OCI-LY7 (cell line): ENCODE data around the gene IL6ST. TPM values are rescaled to one million over a fixed set of nuclear protein-coding genes. Genes with fewer than 3 reads are reported as not detected.

Experiments
- BruUV-seq: library from RNA; stranded (reverse); fragments of 400-500 nt; replicated peaks from 2 replicates; lab custom pipeline; 2021; lab: Mats Ljungman, UMichigan
- CTCF ChIA-PET: fragments of 300-600 bp; sonication (Branson Sonifier 250); formaldehyde crosslinking; loops from one replicate; lab custom pipeline; 2022; ENCODE audit warnings: antibody characterized with exemption; ENCODE audit not compliant: unreplicated experiment; lab: Charles Lee
- POLR2A ChIA-PET: fragments of 300-600 bp; sonication (Branson Sonifier 250); formaldehyde crosslinking; loops from one replicate; lab custom pipeline; 2022; ENCODE audit warnings: antibody characterized with exemption; lab: Charles Lee
- DNase-seq: peaks from one replicate; pipeline ENCODE4 v3.0.0-alpha.2; 2015; ENCODE audit warnings: low spot score
- H2AFZ ChIP-seq: fragments of 200-600 bp; sonication (generic), shearing (Covaris generic); 2 replicates; pipeline ENCODE4 v1.6.1; 2014; ENCODE audit warnings: mild to moderate bottlenecking, antibody characterized with exemption, low read length, moderate library complexity
- H3K27ac ChIP-seq: fragments of 200-600 bp; sonication (generic); 2 replicates; pipeline ENCODE4 v1.5.1; 2014; ENCODE audit warnings: mixed run types, low read depth, mild to moderate bottlenecking, moderate library complexity, low read length, inconsistent platforms; ENCODE audit not compliant: poor library complexity, severe bottlenecking
- H3K36me3 ChIP-seq: fragments of 200-600 bp; sonication (generic); 2 replicates; pipeline ENCODE4 v1.6.1; 2014; ENCODE audit warnings: mild to moderate bottlenecking, antibody characterized with exemption, low read length, moderate library complexity, mixed read lengths; ENCODE audit not compliant: insufficient read depth
- H3K4me1 ChIP-seq: fragments of 200-600 bp; sonication (generic); 2 replicates; pipeline ENCODE4 v1.5.1; 2014; ENCODE audit warnings: mild to moderate bottlenecking, low read length; ENCODE audit not compliant: insufficient read depth, poor library complexity, severe bottlenecking
- H3K4me2 ChIP-seq: fragments of 200-600 bp; sonication (generic); 2 replicates; pipeline ENCODE4 v1.6.1; 2014; ENCODE audit warnings: mild to moderate bottlenecking, low read length
- H3K4me3 ChIP-seq: fragments of 200-600 bp; sonication (generic); 2 replicates; pipeline ENCODE4 v1.5.1; 2014; ENCODE audit warnings: mild to moderate bottlenecking, low read depth, low read length; ENCODE audit not compliant: poor library complexity, severe bottlenecking
- H3K79me2 ChIP-seq: fragments of 200-600 bp; sonication (generic); 2 replicates; pipeline ENCODE4 v1.6.1; 2016; ENCODE audit warnings: low read depth, mild to moderate bottlenecking, low read length, moderate library complexity, mixed read lengths; ENCODE audit not compliant: insufficient read depth
- H3K9me2 ChIP-seq: fragments of 200-600 bp; sonication (generic); 2 replicates; pipeline ENCODE4 v1.6.1; 2016; ENCODE audit warnings: mild to moderate bottlenecking, low read length, mixed read lengths; ENCODE audit not compliant: insufficient read depth
- H3K9me3 ChIP-seq: fragments of 200-600 bp; sonication (generic); 2 replicates; pipeline ENCODE4 v1.6.1; 2014; ENCODE audit warnings: mild to moderate bottlenecking, mixed run types, low read length, mixed read lengths
- H4K20me1 ChIP-seq: fragments of 200-600 bp; sonication (generic); 2 replicates; pipeline ENCODE4 v1.6.1; 2014; ENCODE audit warnings: mild to moderate bottlenecking, antibody characterized with exemption, low read length, moderate library complexity, mixed read lengths; ENCODE audit not compliant: insufficient read depth
- EZH2phosphoT487 ChIP-seq: fragments of 200-600 bp; sonication (generic); IDR thresholded peaks from 2 replicates; pipeline ENCODE4 v1.6.1; 2018; ENCODE audit warnings: low read depth, borderline replicate concordance, mild to moderate bottlenecking, mixed run types, antibody characterized with exemption, low read length, moderate library complexity, mixed read lengths
- intact Hi-C: fragments of 100-400 bp; cut with micrococcal nuclease; formaldehyde crosslinking; loops from one replicate; pipeline ENCODE4 v1.10.0; 2022; ENCODE audit not compliant: unreplicated experiment
- total RNA-seq, 2 experiments: library from RNA; depleted of rRNA in 1 of 2; stranded (reverse); fragments of >200 nt in 1 of 2; shearing (Covaris generic) in 1 of 2; gene quantifications; 2 replicates each; pipeline ENCODE4 v1.2.3, GENCODE V29; 2014 to 2022
- TF ChIP-seq, protein P1 (sequence below): fragments of 200-600 bp; sonication (generic); conservative IDR thresholded peaks from 2 replicates; pipeline ENCODE4 v1.5.1; 2014; ENCODE audit warnings: mild to moderate bottlenecking, antibody characterized with exemption, low read length, moderate library complexity, mixed read lengths

The IL6ST gene
- total RNA-seq, 2 experiments from 2014 or later = 5.6 to 13.3 TPM

DNA sequence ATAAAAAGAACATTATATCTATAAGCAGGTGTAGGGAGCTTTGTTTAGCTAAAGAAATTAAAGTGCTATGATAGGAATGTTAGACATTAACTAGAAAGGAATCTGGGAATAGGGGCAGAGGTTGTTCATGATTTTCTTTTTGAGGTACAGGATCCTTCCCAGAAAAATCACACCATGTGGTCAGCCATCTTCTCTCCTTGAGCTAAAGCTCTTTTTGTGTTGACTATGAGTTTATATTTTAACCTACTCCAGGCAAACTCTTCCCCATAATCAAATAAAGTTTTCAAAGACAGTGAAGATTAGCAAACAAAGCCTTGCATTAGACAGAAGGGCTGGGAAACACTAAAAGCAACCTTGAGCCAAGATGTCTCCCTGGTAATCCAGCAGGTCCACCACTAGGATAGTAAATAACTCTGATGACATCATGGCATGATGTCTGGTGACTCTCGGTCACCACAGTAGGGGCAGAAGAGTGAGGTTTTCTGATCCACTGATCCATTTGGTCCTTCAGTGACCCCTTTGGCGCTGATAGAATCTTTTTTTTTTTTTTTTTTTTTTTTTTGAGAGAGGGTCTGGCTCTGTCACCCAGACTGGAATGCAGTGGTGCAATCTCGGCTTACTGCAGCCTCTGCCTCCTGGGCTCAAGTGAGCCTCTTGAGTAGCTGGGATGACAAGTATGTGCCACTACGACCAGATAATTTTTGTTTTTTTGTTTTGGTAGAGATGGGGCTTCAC, 30.6 kb upstream of the IL6ST start:
- TF ChIP-seq, protein P1, sequence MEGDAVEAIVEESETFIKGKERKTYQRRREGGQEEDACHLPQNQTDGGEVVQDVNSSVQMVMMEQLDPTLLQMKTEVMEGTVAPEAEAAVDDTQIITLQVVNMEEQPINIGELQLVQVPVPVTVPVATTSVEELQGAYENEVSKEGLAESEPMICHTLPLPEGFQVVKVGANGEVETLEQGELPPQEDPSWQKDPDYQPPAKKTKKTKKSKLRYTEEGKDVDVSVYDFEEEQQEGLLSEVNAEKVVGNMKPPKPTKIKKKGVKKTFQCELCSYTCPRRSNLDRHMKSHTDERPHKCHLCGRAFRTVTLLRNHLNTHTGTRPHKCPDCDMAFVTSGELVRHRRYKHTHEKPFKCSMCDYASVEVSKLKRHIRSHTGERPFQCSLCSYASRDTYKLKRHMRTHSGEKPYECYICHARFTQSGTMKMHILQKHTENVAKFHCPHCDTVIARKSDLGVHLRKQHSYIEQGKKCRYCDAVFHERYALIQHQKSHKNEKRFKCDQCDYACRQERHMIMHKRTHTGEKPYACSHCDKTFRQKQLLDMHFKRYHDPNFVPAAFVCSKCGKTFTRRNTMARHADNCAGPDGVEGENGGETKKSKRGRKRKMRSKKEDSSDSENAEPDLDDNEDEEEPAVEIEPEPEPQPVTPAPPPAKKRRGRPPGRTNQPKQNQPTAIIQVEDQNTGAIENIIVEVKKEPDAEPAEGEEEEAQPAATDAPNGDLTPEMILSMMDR = no peak
- TF ChIP-seq EZH2phosphoT487 = no peak
- no peaks in the 10 kb centered on the region for H3K9me3 ChIP-seq
- CTCF ChIA-PET = no interaction called here
- no peaks in the 10 kb centered on the region for H3K36me3 ChIP-seq
- no TSS peak for BruUV-seq
- H3K79me2 ChIP-seq = no peaks in the 10 kb centered on the region
- no peaks in the 10 kb centered on the region for H3K9me2 ChIP-seq
- no peaks in the 10 kb centered on the region for H4K20me1 ChIP-seq
- intact Hi-C loops = no loop called here
- no peak overlapping the region for H2AFZ ChIP-seq
- POLR2A ChIA-PET = no interaction called here
- no peak for DNase-seq
- H3K4me2 ChIP-seq = no peak overlapping the region
- H3K27ac ChIP-seq = no peak overlapping the region
- no peak overlapping the region for H3K4me3 ChIP-seq
- no peaks in the 10 kb centered on the region for H3K4me1 ChIP-seq

DNA sequence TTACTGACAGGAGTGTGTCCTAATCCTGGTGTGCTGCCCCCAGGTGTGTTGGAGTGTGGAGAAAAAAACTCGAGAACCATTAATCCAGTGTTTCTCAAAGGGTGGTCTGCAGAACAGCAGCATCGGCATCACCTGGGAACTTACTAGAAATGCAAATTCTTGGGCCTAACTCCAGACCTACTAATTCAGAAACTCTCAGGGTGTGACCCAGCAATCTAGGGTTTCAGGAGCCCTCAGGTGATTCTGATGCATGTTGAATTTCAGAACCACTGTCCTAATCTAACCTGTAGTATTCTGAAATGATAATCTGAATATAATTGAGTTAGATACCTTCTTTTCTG, 30.0 kb upstream of the IL6ST start:
- DNase-seq = no peak
- Histone ChIP-seq H3K9me3 (no peaks in the 10 kb centered on the region), H3K4me2 (no peak overlapping the region), H3K4me3 (no peak overlapping the region), H3K27ac (no peak overlapping the region), H2AFZ (no peak overlapping the region), H3K79me2 (no peaks in the 10 kb centered on the region), H3K36me3 (no peaks in the 10 kb centered on the region), H3K4me1 (no peaks in the 10 kb centered on the region), H3K9me2 (no peaks in the 10 kb centered on the region), H4K20me1 (no peaks in the 10 kb centered on the region)
- ChIA-PET CTCF (no interaction called here), POLR2A (no interaction called here)
- no TSS peak for BruUV-seq
- TF ChIP-seq, protein P1 = no peak
- TF ChIP-seq EZH2phosphoT487 = no peak
- intact Hi-C loops = no loop called here

- POLR2A ChIA-PET = interaction anchor here (0.6 kb wide), 1 partner anchor 42 kb away, joined by 3 read pairs; no protein-coding TSS in a partner anchor
- CTCF ChIA-PET = no interaction called here
Measured at GRCh38 chr5:56023296-56023695, 28.5 kb upstream of the IL6ST start.

More at GRCh38 chr5:56023296-56023695, 28.5 kb upstream of the IL6ST start:
- H3K79me2 ChIP-seq = no peaks in the 10 kb centered on the region
- H3K9me3 ChIP-seq = no peaks in the 10 kb centered on the region
- TF ChIP-seq, protein P1 = no peak
- no peak for TF ChIP-seq EZH2phosphoT487
- no TSS peak for BruUV-seq
- H3K4me2 ChIP-seq = no peak overlapping the region
- no peaks in the 10 kb centered on the region for H3K9me2 ChIP-seq
- intact Hi-C loops = no loop called here
- H3K4me1 ChIP-seq = no peaks in the 10 kb centered on the region
- no peak overlapping the region for H3K27ac ChIP-seq
- no peak overlapping the region for H2AFZ ChIP-seq
- DNase-seq = no peak
- no peak overlapping the region for H3K4me3 ChIP-seq
- no peaks in the 10 kb centered on the region for H4K20me1 ChIP-seq
- H3K36me3 ChIP-seq = no peaks in the 10 kb centered on the region
